Fibroblast of peridontal ligament (primary cell): Measurements from ENCODE around the gene SPC25.
"Not testable (repeated sequence)": the region's sequence is repeated elsewhere in the genome, so short reads cannot be mapped to it uniquely, and the experiment has no call there.

ENCODE experiments used
- DNase-seq: peaks from one replicate; pipeline ENCODE4 v3.0.0-alpha.2; 2010; ENCODE audit errors: extremely low read depth

Gene SPC25, protein sequence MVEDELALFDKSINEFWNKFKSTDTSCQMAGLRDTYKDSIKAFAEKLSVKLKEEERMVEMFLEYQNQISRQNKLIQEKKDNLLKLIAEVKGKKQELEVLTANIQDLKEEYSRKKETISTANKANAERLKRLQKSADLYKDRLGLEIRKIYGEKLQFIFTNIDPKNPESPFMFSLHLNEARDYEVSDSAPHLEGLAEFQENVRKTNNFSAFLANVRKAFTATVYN

DNA sequence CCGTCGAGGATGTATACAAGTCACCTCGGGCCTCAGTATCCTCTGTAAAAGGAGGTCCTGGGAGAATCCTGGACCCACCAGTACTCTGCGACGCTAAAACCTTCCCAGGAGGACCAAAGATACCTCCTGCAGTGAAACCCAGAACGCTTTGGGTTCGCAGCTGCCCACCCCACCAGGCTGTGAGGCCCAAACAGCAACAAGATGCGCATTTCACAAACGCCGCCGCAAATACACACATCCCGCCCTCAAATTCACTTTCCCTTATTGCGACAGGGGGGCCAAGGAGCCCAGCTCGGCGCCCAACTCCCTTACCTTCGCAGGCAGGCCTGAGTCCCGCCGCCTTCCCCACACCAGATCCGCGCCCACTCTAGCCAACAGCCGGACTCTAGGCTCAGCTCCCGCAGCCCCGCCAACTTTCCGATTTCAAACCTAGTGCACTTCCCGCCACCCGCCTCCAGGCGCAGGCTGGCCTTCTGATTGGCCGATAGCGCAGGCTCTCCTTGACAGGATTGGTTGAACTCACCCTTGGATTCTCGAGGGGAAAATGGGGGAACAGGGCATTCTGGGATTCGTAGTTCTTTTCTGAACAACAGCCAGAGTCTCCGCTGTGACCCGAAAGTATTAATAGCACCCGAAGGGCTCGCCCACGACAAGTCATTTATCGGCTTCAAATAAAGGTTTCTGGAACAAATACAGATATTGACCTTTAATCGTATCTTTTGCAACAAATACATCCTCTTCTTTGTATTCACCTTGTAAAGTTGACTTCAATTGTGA lies at the start of gene SPC25:
Gene SPC25, minus strand, starts transcription at position 425 of the 777 bp plus-strand sequence. CDS start 911 bp downstream, outside the sequence.
- peak; percentile 88 for DNase-seq

DNA sequence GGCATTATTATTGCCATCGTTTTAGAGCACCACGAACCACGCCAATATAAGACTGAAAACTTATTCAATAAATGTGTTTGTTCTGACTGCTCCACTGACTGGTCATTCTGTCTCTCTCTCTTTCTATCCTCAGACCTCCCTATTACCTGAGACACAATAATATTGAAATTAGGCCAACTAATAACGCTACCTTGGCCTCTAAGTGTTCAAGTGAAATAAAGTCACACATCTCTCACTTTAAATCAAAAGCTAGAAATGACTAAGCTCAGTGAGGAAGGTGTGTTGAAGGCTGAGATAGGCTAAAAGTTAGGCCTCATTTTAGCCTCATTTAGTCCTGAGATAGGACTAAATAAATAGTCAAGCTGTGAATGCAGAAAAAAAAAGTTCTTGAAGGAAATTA lies 49.7 kb upstream of the SPC25 start:
- no peak for DNase-seq

DNA sequence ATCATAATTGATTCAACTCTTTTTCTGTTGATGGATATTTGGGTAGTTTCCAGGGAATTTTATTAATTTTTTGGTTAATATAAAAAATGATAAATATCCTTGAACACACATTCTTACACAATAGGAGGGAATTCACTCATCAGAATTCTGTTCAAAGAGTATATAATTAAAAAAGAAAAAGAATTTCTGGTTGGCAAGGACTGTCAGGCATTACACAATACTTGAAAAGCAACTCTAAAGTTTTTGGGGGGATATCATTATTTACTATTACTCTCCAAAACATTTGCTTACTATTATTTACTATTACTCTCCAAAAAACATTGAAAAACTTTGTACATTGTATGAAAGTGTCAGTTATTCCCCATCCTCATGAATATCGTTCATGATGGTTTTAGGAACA lies 48.8 kb upstream of the SPC25 start:
- DNase-seq = no peak

DNA sequence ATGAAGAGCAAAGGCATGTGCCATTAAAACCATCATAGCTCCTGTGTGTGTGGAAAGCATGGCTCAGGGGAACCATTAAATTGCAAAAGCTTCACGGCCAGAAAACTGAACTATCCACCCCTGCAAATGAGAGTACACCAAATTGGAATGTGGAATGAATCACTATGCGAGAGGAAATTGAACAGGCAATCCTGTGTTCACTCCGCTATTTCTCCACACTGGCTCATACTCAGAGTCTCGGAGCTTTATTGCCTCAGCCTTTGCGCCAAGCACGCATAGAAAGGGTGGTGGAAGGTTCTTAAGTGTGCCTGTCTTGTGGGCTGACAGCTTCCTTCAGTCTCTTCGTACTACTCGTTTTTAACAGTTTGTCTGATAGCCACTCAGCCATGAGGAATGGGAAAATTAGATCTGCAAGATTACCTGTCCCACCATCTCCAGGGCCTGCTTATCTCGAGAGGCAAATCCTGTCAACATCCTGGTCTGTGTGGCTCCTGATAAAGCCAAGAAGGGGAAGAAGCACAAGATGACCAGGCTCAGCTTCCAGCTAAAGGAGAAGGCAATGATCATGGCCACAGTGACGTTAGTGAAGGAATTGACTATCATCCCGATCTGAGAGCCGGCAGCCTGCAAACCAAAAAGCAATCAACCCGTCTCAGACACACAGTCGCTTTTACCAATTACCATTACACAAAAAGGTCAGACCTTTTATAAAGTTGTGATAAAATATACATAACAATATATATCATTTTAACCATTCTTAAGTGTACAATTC lies 45.8 kb upstream of the SPC25 start:
- peak; percentile 26 for DNase-seq

DNA sequence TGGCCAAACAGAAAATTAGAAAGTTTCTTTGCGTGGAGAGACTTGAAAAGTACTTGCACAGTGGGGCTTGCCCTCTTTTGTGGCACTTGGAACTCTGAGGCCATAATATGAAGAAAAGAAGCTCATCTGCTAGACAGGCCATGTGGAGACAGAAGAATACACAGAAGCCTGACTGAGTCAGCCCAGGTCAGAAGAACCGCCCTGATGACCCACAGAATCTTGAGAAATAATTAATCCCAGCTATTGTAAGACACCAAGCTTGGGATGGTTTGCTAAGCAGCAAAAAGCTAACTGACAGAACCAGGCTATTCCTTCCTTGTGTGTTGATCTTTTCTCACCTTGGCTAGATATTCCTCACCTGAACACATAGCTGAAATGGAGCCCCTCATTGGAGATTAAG lies 44.6 kb upstream of the SPC25 start:
- DNase-seq = no peak

DNA sequence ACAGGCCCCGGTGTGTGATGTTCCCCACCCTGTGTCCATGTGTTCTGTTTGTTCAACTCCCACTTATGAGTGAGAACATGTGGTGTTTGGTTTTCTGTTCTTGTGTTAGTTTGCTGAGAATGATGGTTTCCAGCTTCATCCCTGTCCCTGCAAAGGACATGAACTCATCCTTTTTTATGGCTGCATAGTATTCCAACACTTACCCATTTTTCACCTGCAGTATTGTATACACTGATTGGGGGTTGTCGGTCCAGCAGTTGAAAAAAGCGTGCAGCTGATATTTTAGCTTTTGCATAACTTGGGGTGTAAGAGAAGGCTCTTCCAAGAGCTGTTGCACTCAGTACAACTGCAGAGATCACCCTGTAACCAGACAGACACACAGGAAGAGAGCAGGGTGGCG lies 41.9 kb upstream of the SPC25 start:
- DNase-seq = not testable (repeated sequence)

DNA sequence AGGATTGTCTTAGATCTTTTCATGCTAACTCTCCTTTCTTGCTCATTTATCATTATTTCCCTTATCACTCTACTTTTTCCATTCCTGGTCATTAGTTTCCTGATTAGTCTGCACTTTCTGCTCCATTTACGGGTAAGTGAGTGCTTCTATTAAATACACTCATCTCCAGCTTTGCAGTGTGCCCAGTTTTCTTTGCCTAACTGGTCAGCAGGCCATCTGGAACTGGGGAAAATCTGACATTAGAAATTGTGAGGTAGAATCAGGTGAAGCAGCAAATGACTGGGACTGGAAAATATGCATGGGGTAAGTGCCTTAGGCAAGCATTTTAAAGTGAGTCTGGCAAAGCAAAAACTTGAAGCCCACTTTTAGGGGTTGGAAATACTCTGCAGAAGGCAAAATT lies 40.0 kb upstream of the SPC25 start:
- DNase-seq = no peak

DNA sequence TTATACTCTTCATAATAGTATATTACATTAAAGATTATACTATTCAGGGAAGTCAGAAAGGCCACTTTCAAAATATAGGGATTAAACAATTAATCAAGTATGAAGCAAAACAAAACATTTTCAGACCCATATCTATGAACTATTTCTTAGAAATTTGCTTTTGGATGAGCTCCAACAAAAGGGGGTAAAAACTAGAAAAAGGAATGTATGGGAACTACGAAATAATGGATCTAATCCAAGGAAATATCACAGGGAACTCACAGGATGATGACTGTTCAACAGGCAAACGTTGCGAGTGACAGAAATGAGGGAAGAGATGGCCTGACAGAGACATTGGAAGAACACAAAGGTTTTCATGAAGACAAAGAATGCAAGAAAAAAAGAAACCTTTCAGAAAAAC lies 38.8 kb upstream of the SPC25 start:
- DNase-seq = no peak

DNA sequence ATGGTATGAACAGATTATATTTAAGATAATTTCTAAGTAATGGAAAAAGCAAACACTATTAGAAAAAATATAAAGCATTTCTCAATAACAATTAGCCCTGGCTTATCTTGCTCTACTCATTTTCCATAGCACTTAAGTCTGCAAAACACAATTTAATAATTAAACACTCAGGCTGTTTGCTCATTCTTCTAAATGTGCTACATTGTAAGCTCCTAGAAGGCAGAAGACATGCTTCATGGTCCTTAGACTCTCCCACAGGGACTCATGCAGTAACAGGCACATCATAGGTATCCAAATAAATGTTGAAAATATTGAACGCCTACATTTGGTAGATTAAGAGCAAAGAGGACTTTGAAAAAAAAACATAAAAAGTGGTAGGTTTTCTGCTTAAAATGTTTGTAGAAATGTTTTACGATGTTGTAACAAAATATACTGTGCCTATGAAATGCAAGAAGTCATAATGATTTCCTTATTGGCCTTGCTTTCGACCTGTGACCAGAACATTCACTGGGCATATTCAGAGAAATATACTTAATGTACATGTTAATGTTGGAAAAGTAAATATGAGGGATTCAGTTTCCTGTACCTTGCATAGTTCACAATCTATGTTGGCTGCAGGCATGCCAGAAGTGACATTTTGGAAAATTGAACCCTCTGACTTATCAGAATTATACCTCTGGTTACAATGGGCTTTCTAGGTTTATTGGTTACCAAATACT lies 38.0 kb upstream of the SPC25 start:
- DNase-seq = no peak

DNA sequence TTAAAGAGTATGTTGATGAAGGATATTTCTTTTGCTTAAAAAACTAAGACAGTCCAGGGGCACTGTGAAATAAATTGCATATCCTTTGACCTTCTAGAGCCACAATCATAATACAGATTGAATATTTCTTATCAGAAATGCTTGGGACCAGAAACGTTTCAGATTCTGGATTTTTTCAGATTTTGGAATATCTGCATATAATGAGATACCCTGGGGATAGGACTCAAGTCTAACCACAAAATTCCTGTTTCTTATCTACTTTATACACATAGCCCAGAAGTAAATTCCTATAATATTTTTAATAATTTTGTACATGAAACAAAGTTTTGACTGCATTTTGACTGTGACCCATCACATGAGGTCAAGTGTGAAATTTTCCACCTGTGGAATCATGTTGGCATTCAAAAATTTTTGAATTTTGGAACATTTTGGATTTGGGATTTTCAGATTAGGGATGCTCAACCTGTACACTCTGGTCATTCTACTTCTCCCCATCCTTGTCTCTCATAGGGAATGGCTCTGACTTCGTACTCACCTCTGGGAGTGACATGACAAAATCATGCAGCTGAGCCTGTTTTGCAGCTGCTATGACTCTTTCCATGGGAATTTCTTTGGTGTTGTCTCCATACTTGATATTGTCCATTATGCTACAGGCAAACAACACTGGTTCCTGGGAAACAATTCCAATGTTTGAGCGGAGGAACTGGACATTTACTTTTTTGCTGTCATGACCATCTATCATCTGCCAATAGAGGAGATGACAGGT lies 36.6 kb upstream of the SPC25 start:
- DNase-seq = no peak

DNA sequence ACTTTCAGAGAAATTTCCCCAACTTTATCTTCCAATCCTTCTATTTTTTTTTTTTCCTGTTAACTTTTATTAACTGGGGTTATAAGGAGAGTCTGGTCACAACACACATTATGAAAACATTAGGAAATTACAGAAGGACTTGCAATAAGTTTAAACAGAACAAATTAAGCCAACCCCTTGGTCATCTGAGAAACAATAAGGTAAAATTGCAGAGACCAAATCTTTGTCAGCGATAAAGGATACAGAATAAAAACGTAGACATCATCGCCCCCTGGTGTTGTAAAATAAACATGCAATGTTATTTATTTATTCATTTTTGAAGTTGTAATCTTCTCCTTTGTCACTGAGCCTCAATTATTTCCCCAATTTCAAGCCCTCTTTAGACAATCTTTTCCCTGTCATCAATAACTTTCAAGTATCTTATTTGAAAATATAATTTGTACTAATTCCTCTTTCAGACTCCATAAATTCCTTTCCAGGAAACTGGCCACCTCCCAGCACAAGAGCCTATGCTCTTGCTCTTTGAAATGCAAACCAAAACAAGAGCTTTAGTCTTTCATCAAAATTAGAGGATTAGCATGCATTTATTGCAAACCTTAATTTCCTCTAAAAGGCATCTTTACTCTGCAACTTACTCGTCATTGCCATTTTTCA lies 30.4 kb upstream of the SPC25 start:
- DNase-seq = peak; percentile 67

DNA sequence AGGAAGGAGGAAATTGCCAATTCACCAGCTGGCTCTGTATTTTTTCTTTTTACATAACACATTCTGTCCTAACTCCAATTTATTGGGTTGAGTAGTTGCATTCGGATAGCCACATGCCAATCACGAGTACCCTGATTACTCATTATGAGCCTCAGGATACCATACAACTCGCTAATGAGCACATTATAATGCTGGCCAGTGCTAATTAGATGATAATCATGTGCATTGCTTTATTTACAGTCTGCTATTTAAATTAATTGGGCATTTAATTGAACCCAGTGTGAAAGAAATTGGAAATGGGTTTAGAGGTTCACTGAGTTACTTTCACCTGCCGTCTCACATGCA lies 26.1 kb upstream of the SPC25 start:
- DNase-seq = no peak

DNA sequence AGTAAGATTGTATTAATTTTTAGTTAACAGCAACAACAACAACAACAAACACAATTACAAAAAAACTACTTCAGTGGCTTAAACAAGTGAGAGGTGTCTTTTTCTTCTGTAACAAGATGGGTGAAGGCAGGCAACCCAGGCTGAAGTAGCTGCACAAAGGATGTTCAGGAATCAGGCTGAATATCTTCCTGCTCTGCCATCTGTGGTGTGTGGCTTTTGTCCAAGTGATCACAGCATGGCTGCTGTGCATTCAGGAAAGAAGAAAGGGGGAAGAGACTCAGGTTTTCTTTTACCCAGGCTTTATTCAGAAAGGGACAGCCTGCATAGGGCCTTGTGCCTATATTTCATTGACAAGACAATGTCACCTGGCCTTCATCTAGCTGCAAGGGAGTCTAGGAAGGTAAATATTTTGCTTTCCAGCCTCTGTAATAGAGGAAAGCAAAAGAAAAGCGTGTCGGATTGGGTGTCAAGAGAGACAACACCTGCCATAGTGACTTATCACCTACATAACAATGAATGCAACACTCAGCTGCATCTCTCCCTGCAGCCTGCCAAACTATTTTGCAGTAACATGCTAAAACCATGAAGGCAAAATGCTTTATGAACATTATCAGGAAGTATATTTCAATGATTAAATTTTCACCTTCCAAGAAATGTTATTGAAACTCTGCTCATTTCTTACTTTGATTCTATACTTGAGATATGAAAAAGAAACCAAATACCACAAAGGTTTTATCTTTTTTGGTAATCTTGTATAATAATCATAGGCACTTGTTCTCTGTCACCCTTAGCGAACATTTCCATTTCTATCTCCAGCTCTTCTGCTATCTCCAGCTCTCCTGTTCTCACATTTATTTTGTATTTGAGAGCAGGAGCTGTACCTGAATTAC lies 25.5 kb upstream of the SPC25 start:
- no peak for DNase-seq

DNA sequence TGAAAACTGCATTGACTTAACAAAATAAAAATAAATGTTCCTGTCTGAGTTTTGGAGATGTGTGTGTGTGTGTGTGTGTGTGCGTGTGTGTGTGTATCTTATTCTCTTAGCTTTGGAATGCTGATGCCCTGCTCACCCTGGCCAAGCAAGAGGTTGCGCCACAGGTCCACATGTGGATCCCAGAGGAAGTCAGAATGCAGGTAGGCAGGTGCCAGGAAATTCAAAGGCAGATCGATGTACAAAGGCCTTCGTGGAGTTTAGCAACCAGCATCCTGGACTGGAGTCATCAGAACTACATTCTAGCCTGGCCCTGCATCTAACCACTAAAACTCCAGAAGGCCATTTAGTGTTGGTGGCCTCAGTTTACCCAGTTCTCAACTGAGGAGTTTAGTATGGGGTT lies 23.3 kb upstream of the SPC25 start:
- no peak for DNase-seq

DNA sequence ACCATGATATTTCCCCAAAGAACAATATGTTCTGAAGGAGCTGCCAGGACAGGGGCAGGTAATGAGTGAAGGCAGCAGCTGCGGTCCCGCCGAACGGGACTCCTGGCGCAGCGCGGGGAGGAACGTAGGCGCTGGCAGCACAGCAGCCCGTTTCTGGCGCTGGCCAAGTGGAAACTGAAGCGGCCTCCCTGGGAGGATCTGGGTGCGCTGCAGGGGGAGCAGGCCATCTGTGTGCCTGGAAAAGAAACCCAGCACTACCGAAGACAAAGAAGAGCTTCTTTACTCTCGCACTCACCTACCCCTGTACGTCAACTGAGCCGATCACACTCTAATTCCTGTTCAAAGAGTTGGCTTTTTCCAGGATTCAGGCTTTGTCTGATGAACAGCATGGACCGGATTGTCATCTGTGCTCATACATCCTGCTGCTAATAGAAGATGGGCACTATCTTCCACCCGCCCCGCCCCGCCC lies 22.7 kb upstream of the SPC25 start:
- peak; percentile 31 for DNase-seq

DNA sequence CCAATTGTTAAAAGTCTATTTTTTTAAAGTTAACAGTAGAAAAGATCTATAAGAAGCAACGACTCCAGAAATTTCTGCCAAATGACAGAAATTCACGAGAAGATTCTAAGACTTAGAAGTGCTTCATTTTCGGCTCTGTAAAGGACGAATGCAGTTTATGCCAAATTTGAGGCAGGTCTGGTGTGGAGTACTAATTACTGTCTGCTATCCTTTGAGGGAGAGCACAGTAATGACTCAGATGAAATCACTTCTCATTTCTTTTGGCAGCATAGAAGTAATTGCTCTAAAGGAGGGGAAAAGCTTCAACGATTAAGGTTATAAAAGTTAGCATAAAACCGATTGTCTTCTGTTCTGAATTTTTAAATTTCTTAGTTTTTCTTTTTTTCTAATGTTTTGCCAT lies 22.2 kb upstream of the SPC25 start:
- DNase-seq = peak; percentile 6

DNA sequence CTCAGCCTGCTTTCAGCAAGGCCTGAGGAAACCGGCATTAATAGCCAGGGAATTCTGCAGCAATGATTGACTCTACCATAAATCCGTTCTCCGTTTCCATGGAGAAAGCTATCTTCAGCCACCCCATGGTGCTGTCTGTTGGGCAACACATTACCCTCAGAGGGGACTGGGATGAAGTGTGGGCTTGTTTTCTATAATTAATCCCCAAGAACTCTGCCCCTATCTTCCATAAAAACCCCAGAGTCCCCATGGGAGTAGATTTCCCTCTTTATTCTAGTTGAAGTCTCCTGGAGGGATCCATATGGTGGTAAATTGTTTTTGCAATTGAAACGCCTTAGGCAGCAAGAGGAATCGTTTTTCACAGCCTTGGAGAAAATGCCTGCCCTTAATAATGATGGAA lies 20.1 kb upstream of the SPC25 start:
- no peak for DNase-seq

DNA sequence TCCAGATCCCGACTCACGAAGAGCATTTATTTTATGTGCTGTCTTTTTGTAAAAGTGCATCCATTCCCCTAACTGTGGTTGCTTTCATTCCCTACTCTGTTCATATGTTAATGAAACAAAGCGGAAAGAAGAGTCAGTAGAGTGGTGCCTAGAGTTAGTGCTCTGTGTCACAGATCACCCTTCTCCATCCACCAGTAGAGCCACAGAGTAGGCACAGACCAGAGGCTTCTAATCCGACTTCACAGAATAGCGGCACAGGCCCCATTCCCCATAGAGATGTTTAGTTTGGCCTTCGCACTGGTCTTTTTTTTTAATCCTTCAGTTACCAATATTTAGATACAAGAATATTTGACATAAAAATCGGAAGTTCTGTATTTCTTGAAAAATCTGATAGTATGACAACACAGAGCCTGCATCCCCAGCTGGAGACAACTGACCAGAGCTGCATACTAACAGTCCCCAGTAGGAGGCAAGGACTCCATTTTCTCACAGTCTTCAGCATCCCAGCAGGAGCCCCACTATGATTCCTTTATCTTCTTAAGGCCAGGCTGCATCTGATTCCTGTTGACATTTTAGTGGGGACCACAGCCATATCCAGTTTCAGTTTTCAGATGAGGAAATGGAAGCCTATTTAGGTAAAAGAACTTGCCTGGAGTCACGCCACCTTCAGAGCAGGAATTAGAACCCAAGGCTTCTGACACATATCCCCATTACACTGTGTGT lies 17.9 kb upstream of the SPC25 start:
- no peak for DNase-seq

DNA sequence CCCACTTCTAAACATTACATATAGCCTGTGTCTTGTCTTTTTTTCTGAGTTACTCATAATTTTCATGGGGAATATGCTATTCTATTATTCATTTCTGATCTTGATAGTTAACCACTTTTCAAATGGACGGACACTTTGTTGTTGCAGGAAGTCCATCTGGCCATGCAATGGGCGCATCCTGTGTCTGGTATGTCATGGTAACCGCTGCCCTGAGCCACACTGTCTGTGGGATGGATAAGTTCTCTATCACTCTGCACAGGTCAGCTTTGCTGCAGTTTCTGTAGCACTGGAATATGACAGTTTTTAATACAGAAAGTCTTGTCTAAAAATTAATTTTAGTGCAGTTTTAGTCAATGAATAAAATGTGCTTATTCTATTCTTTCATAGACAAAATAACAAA lies 14.1 kb upstream of the SPC25 start:
- DNase-seq = no peak
